ENCODE data around the gene R3HDML.
"Not testable (repeated sequence)": the region's sequence is repeated elsewhere in the genome, so short reads cannot be mapped to it uniquely, and the experiment has no call there.

Gene R3HDML

DNA sequence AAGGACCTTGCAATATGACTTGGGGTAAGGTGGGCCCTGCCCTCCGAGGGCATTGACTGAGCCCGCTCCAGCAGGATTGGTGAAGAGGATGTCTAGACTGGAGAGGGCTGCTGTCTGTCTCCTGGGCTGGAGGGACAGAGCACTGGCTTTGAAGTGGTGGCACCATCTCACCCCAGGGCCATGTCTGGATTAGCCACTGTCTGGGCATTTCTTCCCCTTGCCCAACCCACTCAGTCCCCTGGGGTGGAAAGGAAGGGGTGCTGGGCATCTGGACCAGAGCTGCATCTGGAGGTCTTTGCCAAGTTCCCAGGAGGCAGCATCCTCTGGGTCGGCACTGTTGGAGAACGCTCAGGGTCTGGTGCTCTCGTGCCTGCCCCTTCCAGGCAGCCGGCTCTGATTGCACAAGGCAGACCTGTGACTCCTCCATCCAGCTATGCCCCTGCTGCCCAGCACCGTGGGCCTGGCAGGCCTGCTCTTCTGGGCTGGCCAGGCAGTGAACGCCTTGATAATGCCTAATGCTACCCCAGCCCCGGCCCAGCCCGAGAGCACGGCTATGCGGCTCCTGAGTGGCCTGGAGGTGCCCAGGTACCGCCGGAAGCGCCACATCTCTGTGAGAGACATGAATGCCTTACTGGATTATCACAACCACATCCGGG is at the start of gene R3HDML:
Gene R3HDML, plus strand, starts transcription at position 319 of the 656 bp plus-strand sequence. Its CDS starts 115 bp downstream, at position 434.
- no peak for DNase-seq

DNA sequence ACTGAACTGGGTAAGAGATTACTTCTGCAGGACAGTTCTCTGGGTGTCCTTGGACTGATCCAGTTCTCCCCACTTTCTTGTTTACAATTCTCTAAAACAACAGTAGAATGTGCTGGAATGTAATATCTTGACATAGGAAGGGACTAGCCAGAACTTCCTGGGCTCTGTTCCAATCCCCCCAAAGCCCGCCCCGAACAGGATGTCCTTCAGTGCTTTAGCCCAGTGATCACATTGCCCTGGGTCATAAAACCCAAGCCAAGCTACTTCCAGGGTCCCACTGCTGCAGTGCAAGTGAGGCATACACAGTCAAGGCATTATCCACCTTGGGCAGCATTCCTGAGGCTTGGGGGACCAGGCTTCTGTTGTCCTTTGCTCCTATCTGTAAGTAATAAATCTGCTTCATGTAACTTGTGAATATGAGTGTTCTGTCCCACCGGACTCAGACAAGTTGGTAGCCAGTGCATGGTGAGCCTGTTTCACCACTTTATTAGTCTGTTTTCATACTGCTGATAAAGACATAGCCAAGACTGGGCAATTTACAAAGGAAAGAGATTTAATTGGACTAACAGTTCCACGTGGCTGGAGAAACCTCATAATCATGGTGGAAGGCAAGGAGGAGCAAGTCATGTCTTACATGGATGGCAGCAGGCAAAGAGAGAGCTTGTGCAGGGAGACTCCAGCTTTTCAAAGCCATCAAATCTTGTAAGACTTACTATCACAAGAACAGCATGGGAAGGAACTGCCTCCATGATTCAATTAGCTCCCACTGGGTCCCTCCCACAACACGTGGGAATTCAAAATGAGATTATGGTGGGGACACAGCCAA is 49.4 kb upstream of the R3HDML start:
- no peak for DNase-seq

- no peak for DNase-seq
Observed at GRCh38 chr20:44288252-44288651, 48.6 kb upstream of the R3HDML start.

DNA sequence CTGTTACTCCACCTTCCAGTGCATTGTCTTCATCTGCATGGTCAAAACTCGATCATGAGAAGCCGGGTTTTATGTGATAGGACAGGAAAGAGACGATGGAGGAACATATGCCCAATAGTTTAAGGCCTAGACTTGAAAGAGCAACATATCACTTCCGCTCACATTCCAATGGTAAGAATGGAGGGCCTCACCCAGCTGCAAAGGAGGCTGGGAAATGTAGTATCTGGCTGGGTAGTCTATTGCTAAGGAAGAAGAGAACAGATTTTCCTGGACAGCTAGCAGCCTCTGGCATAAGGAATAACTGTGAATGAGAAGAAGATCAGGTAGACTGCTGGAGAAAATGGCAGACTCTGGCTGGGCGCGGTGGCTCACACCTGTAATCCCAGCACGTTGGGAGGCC is 45.1 kb upstream of the R3HDML start:
- no peak for DNase-seq

DNA sequence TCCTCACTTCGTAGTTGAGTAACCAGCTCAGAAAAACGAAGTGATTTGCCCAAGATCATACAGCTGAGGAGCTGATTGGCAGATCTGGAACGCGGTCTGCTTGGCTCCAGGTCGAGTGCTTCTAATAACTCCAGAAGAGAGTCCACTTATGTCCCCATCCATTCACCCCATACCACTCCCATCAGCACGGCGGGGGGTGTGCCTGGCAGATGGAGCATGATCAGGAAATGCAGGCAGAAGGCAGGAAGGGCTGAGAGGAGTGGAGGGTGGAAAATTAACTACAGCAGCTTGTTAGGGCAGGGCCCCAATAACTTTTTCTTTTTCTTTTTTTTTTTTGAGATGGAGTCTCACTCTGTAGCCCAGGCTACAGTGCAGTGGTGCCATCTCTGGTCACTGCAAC is 40.8 kb upstream of the R3HDML start:
- no peak for DNase-seq

DNA sequence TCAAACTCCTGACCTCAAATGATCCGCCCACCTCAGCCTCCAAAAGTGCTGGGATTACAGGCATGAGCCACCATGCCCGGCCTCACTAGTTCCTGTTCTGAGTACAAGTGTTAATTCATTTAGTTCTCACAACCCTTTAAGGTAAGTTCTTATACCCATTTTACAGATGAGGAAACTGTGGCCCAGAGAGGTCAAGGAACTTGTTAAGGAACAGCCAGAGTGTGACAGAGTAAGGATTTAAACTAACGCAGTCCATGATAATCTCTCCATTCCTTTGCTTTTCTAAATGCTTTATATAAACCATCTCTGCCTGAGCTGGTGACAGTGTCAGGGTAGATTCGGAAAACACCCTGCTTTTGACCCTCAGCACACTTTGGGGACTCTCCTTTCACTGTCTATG is 39.1 kb upstream of the R3HDML start:
- DNase-seq, result no peak

GRCh38 chr20:44299011-44299535 is 37.8 kb upstream of the R3HDML start:
- not testable (repeated sequence) for DNase-seq

GRCh38 chr20:44301285-44301684 is 35.6 kb upstream of the R3HDML start:
- no peak for DNase-seq

GRCh38 chr20:44302026-44302669 is 34.7 kb upstream of the R3HDML start:
- no peak for DNase-seq

GRCh38 chr20:44302736-44303135 is 34.1 kb upstream of the R3HDML start:
- no peak for DNase-seq

- no peak for DNase-seq
Observed at GRCh38 chr20:44304383-44304782, 32.5 kb upstream of the R3HDML start.

GRCh38 chr20:44306927-44307326 is 29.9 kb upstream of the R3HDML start:
- DNase-seq, result no peak

GRCh38 chr20:44309763-44310663 is 26.8 kb upstream of the R3HDML start:
- no peak for DNase-seq

DNA sequence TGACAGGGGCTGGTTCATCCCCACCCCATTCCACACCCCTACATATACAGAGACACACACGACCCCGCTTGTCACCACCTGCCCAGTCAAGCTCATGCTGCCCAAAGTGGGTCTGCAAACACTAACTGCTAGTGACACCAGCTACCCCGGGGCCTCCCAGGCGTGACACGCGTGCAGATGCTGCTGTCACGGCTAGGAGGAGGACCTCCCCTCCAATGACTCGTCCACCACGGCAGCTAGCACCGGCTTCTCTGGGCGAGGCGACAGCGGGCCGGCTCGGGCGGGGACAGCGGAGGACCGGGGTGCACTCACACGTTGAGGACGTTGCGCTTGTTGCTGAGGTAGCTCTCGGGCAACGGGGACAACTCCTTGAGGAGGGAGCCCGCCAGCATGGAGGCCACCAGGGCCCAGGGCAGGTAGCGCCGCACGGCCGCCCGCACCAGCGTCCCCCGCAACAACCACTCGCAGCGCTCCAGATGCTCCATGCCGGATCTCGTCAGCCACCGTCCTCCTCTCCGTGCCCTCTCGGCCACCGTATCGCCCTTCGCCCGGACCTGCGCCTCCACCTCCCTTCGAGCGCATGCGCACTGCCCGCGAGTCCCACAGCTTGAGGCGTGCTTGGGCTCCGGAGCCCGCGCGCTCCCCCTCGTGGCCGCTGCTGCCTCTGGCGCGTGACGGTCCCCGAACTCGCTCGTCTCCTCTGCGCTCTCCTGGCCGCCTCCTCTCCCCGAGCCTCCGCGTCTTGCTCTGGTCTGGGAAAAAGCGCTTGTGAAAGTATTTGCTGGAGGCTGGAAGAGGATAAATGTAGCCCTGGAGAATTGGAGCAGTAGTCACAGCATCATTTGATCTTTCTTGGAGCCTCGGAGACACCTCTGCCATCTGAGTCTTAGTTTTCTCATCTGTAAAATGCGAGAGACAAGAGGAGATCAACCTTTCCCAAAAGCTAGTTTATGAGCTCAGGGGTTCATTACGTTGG is 25.9 kb upstream of the R3HDML start, which contains the start of gene FITM2:
Gene FITM2, minus strand, starts transcription at position 539 of the 976 bp plus-strand sequence. Its CDS starts 54 bp downstream, at position 485.
- peak; percentile 75 for DNase-seq

DNA sequence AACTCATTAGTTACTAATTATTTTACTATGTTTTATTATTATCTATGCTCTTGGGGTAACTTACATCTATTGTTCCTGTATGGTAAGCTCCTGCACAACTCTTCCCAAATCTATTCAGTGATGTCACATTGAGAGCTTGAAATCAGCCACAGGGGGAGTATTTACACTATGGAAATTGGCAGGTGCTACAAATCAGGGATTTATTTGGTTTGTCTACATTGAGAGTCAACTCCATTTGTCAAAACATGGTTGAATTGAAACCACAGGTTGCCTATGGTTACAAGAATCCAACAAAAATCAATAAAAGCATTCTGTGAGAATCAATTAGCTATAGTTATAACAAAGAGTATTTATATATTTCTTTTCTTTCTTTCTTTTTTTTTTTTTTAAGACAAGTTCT is 22.0 kb upstream of the R3HDML start:
- no peak for DNase-seq

- DNase-seq, result no peak
Observed at GRCh38 chr20:44319839-44320422, 16.9 kb upstream of the R3HDML start.

- DNase-seq, result no peak
Observed at GRCh38 chr20:44324343-44324742, 12.5 kb upstream of the R3HDML start.

DNA sequence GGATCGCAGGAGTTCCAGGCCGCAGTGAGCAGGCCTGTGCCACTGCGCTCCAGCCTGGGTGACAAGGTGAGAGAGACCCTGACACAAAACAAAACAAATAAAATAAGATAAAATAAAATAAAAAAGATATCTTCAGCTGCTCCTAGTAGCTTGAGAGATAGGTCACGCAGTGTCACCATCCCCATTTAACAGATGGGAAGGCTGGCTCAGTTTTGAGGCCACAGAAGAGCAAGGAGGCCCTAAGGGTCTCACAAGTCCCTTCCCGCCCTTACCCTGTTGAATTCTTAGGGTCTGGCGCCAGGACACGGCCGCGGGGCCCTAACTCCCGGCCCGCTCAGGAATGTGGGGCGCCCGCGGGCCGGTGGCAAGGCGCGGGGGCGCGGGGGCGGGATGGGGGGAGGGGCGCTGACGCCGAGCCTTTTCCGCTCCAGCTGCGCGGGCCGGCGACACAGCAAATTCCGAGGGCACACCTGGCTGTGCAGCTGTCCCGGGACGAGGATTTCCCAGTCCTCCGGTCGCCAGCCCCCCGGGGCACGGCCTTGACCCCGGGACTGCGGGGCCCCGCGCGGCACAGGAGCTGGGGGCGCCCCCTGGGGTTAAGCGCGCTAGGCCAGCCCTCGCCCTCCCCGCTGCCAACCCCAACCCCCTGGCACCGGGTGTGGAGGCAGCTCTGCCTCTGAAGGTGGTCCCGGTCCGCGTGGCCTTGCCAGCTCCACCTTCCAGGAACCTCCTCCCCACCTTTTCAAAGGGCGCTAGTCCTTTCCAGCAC is 10.3 kb upstream of the R3HDML start:
- no peak for DNase-seq

DNA sequence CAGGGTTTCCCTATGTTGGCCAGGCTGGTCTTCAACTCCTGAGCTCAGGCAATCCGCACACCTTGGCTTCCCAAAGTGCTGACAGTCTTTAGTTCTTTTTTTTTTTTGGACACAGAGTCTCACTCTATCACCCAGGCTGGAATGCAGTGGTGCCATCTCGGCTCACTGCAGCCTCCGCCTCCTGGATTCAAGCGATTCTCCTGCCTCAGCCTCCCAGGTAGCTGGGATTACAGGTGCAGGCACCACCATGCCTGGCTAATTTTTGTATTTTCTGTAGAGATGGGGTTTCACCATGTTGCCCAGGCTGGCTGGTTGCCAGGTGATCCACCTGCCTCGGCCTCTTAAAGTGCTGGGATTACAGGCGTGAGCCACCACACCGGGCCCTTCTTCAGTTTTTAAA is 9.1 kb upstream of the R3HDML start:
- DNase-seq, result not testable (repeated sequence)

DNA sequence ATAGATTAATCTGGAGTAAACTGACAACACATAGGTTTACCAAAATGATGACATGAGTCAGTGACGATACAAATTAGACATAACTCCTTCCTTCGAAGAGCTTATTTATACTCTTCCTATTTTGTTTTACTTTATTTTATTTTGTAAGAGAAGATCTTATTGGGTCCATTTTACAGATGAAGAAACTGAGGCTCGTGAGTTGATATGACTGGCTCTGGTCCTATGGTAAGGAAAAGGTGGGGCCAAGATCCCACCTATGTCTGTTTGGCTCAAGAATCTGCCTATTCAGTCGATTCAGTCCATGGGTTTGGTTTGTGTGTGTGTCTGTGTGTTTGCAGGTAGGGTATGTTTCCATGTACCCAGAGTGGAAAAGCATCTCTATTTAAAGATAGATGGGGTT is 8.4 kb upstream of the R3HDML start:
- DNase-seq, result no peak
